ENCODE results near the gene CD8A.
A peak's percentile ranks its signal among the peaks of the same experiment; 100 is the strongest.

CD8A gene

DNA sequence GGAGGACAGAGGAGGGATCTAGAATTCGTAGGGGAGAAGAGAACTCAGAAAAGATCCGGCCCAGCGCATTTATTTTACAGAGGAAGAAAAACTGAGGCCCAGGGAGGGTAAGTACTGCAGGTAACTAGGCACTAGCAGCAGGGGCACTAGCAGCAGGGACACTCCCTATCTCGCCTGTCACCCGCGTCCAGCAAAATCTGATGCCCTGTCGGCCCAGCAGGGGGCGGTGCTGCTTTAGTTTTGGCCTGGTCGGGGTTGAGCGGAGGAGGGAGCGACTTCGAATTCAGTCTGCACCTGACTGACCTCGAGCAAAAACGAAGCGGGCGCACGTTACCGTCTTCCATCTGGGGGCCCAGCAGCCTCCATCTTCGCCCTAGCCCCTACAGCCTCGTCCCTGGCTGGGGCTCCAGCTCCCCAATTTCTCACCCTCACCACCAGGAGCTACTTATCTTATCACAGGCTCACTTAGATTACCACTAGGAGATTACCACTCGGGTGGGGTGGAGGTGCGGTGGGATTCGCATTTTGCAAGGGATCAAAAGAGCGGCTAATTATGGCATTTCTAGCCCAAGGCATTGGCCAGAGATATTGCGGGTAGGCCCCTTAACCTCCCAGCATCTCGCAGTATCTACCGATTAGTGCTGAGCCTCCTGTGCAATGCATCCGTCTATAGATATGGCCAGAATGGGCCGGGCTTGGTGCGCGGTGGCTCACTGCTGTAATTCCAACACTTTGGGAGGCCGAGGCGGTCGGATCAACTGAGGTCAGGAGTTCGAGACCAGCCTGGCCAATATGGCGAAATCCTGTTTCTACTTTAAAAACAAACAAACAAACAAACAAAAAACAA, 17.8 kb upstream of the CD8A start:
- peak; percentile 93 for DNase-seq

DNA sequence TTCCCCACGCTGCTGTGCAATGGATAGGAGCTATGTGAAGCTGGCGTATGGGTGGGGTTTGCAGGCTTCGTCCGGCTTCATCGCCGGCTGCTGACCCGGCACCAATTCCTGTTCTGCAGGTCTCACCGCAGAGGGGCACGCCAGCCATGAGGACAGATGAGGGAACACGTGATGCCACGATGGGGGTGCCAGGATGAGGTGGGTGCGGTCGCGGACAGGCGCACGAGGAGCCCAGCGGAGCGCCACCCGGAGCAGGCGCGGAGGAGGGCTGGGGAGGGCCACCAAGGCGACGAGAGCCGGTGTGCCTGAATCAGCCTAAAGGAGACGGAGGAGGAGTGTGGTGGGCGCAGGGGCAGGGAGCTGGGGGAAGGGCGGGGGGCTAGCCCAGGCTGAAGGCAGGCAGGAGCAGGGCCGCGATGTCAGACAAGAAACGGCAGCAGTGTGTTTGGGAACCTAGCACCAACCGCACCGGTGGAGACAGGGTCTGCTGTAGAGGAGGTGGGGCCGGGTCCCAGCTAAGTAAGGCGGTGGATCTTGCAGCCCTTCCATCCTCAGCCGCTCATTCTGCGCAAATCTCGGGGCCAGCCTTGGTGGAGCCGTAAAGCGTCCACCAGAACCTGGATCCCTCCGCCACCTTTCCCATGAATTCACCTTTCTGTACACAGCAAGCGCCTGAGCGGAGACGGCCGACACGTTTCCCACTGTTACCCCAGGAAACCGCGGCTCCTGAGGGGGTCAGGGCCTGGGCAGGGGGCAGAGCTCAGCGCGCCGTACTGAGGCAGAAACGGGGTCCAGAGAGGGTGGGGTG, 17.0 kb upstream of the CD8A start:
- DNase-seq: peak; percentile 53

DNA sequence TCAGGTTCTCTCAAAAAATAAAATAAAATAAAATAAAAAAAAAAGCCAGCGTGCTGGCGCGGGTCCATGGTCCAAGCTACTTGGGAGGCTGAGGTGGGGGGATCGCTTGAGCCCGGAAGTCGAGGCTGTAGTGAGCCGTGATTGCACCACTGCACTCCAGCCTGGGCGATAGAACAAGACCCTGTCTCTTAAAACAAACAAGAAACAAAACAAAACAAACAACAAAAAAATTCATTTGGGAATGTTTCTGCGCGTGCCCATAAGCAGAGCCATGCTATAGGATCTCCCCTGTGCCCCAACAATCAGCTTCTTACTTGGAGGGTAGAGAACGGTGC, 16.4 kb upstream of the CD8A start:
- no peak for DNase-seq

DNA sequence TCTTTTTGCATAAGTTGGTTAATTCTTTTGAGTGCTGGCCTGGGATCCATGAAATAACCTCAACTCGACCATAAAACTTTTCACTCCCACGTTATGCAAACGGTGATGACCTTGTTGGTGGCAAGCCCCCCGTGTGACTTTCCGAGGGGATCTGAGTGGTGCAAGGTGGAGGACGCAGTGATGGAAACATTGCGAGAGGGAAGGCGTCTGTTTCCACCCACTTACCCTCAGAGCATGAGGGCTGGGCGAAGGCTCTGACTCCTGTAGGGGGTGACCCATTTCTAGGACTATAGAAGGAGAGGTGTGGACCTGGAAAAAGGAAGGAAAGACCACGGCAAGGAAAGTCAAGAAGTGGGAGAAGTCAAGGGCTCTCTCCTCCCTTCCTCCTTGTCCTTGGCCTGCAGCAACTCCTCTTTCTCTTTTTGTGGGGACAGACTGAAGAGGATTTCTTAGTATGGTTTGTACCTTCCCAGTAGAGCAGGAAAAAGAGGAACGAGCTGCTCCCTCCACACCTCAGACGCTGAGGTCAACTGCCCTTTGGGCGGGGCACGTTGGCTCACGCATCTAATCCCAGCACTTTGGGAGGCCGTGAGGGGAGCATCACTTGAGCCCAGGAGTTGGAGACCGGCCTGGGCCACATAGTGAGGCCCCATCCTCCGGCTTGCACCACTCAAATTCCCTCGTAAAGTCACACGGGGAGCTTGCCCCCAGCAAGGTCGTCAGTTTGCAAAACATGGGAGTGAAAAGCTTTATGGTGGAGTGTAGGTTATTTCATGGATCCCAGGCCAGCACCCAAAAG, 15.5 kb upstream of the CD8A start:
- DNase-seq: no peak

DNA sequence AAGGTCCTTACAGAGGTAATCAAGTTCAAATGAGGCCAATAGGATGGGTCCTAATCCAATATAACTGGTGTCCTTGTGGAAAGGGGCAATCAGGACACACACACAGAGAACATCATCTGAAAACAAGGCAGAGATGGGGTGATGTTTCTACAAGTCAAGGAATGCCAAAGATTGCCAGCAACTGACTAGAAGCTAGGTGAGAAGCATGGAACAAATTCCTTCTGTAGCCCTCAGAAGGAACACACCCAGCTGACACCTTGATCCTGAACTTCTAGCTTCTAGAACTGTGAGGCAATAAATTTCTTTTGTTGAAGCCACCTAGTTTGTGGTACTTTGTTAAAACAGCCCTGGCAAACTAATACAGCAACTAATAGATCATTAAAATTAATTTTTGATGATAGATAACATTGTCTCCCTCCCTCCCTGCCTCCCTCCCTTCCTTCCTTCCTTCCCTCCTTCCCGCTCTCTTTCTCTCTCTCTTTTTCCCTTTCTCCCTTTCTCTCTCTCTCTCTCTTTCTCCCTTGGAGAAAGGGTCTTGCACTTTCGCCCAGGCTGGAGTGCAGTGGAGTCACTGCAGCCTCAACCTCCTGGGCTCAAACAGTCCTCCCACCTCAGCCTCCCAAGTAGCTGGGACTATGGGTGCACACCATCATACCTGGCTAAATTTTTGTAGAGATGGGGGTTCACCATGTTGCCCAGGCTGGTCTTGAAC, 10.3 kb upstream of the CD8A start:
- no peak for DNase-seq

DNA sequence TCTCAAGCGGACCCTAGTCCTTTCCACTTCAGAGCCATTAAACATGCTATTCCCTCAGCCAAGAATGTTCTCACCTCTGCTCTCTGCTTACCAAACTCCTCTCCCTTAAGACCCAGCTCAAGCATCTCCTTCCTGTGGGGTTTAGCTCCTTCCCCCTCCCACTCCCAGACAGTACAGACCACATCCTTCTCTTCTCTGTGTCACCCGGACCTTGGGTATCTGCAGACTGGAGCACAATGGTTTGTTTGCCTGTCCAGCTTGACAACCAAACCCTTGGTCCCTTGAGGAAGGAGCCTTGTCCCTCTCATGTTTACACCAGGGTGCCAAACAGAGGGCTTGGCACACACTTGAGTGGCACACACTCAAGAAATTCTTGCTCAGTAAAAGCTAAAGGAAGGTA, 4.1 kb upstream of the CD8A start:
- DNase-seq: no peak

DNA sequence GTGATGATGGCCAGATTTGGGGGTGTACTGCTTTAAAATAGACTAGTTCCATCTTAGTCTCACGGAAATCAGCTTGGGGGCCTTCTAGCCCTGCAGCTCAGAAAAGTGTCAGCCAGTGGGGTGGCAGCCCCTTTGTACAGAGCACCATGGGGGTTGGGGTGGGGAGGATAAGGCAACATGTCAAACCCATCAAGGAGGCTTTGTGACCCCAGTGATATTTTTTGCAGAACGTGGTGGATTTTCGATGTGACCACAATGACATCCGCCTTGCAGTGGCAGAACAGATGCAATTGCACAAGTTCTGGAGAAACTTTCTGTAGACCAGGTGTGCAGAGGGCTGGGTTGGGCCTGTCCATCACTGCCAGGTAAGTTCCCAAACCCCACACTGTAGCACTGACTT, 3.0 kb upstream of the CD8A start:
- DNase-seq: no peak

DNA sequence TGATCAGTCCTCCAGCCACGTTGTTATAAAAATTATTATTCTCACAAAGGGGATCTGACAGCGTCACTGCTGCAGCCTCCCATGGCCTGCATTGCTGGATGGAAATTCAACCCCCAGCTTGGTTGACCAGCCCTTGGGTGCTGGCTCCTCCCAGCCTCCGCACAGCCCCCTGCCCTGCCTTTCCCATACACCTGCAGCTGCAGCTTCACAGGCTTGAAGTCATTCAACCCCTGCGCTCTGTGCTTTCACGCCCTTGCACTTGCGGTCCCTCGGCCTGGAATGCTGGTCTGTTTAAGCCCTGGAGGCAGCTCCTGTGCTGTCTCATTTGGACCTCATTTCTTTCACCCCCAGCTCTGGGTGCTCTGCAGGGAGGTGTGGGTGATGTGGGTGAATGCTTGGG, 860 bp upstream of the CD8A start:
- DNase-seq: no peak

DNA sequence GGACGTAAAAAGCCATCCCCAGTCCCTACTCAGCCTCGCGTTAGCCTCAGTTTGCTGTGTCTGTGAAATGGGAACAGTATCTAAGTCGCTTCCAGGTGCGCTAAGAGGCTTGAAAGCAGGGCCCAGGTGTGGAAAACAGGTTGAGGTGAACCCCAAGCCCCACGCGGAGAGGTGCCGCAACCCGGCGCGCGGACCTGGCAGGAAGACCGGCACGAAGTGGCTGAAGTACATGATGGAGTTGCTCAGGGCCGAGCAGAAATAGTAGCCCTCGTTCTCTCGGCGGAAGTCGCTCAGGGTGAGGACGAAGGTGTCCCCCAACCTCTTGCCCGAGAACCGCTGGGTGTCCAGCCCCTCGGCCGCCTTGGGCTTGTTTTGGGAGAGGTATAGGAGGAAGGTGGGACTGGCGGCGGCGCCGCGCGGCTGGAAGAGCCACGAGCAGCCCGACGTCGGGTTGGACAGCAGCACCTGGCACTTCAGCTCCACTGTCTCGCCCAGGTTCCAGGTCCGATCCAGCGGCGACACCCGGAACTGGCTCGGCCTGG, 508 bp downstream of the CD8A start:
- DNase-seq: no peak

DNA sequence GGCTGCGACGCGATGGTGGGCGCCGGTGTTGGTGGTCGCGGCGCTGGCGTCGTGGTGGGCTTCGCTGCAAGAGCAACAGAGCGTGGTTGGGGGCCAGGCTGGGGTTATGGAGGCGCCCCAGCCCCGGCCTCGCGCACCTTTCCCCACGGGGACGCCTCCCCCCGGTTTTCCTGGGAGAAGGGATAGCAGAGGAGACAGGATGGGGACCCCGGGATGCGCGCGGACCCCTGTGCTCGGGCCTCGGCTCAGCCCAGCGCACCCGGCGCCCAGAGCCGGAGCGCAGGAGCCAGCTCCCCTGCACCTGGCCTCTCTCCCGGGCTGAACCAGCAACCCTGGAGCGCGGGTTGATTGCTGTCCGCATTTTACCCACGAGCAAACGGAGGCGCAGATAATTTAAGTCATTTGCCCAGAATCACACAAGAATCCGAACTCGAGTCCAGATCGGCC, 1.0 kb downstream of the CD8A start:
- no peak for DNase-seq

DNA sequence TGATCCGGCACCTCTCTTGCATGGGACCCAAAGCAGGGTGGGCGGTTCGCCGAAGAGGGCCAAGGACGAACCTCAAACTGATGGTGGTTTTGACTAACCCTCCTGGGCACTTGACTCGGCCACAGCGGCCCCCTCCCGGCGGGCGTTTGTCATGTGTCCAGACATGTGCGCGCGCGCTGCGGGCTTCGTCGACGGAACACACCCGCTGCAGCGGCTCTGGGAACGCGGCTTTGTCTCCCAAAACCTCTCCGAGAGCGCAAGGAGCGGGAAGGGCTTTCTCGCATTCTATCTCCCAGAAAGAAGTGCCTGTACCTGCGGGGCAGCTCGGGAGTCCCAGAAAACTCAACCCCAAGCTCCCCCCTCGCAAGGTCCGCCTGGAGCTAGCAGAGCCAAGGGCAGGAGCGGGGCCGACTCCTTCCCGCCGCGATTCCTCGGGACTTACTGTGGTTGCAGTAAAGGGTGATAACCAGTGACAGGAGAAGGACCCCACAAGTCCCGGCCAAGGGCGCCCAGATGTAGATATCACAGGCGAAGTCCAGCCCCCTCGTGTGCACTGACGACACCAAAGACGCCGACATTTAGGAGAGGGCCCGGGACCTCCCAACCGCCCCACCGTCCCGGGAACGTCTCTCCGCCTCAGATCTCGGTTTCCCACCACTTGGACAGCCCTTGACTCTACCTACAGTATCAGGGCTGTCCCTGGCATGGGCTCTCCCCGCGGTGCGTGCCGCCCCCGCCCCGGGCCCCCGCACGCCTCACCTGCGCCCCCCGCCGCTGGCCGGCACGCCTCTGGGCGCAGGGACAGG, 1.6 kb downstream of the CD8A start:
- no peak for DNase-seq

DNA sequence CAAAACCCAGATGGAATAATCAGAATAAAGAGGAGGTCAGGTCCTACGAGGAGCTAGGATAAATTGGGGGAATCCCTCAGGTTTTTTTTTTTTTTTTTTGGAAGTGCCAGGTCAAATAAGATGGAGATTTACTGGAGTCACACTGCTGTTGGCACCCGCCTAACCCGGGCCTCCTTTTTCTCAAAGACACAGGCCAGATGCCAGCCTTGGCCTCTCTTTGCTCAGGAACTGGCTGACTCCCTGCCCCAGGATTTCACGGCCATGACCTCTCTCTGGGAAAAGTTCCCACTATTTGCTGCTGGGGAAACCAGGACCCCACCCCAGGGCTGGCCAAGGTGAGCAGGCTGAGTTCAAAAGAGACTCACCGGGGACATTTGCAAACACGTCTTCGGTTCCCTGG, 2.5 kb downstream of the CD8A start:
- no peak for DNase-seq

DNA sequence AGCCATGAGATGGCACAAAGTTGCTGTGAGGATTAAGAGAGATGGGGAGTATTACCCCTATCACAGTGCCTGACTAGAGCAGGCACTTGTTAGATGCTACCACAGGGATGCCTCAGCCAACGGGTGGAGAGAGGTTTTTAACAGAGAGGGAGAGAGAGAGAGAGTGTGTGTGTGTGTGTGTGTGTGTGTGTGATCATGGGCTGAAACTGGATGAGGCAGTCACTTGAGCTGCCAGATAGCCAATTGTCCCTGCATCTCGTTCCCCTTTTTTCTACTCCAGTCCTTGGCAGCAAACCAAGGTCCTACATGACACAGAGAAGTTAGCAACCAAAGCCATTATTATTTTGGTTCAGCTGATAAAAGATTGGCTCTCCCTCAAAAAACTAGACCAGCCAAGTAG, 3.0 kb downstream of the CD8A start:
- no peak for DNase-seq

DNA sequence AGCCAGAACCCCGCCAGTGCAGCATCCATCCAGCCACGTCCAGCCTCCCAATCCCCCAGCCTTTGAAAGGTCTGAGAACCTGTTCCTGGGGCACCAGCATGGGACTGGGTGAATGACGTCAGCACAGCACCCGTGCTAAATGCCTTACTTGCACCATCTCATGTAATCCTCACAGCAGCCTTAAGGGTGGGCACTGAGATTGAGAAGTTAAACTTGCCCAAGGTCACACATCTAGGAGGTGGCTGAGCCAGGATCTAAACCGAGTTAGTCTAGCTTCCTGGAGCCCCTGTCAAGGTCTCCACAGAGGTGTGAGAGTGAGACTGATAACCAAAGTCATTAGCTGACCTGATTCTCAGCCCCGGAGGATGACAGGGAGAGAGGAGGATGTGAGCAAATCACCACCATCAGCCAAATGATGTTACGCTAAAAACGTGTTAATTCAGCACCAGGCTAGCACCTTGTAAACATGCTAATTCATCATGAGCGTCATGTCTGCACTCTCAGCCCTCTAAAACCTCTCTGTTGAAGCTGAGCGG, 4.6 kb downstream of the CD8A start:
- DNase-seq: no peak

DNA sequence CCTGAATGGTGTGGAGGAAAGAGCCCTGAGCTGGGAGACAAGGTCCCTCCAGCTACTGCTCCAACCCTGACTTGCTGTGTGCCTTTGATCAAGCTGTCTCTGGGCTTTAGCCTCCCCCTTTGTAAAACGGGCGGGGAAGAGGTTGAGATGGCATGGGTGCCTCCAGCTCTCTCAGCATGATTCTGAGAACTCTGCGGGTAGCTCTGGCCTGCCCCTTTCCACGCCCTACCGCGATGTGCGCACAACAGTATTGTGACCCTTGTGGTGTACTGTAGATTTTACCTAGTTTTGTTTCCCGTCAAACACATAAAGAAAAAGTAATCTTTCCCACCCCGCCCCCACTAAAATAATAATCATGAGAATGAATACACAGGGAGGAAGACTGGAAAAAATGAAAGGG, 5.3 kb downstream of the CD8A start:
- no peak for DNase-seq

DNA sequence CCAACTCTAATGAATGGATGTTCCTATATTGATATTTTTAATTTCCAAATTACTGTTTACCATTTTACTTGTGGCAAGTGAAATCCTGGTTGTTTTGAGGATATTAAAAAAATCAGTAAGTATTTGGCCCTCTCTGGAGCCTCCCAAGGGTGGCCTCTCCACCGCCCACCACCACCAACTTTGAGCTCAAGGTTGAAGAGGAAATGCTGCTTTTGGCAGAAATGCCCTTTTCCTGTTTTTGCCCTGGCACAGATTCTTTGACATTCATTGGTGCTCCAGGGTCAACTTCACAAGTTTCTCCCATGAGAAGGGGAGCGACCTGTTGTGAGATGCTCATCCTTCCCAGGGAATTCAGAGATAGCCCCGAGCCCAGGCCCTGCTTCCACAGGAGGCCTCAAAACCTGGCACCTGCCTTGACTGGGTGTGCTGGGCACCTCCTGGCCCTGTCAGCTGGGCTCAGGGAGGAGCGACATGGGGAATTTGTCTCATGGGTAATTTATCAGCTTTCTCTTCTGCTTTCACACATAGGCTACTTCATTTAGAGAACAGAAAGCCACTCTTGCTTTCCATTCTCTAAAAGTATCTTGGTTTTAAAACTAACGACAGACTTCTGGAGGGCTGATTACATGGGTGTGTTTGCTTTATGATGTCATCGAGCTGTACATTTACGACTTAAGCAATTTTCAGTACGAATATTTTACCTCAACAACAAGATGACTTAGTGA, 6.9 kb downstream of the CD8A start:
- no peak for DNase-seq

DNA sequence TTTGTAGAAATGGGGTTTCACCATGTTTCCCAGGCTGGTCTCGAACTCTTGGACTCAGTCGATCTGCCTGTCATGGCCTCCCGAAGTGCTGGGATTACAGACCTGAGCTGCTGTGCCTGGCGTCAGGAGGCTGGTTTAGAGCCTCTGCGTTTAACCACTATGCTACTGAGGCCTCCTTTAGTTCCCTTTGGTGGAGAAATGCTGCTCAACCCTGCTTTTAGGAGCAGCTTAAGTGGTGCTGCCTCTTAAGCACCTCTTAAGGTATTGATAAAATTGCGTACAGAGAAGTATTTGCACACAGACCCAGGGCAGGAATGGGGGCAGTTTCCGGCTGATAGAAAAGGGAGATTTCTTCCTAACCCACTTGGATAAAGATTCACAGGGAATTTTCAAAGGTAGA, 8.0 kb downstream of the CD8A start:
- no peak for DNase-seq

DNA sequence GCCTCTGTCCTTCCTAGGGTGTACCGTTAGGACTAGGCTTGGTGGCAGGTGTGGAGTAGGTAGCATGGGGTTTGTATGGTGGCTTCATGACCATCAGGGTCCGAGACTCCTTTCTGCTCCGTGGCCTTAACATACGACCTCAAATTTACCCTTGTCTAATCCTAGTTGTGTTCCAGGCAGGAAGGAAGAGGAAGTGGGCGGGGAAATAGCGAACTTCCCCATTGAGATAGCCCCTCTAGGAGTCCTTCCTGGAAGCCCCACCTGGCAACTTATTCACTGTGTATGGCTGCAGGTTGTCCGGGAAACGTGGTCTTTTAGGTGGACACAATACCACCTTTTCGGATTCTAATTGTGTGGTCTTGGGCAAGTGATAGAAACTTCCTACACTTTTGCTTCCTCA, 9.3 kb downstream of the CD8A start:
- no peak for DNase-seq

DNA sequence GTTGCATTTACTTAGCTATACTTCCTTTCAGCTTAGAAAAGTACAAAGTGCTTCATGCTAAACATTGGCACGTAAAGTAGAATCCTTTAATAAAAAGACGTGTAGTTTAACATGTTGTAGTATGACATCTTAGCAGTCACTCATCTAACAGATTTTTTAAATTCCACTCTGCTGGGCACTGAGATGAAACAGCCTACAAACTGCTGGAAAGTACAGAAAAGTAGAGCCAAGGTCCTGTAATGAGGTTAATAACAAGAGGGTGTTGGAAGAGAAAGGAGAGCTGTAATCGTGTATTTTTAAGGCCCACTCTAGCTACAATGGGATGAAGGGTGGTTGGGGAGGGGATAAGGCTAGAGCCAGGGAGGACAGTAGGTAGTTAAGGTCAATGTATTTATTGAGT, 10.7 kb downstream of the CD8A start:
- DNase-seq: no peak

DNA sequence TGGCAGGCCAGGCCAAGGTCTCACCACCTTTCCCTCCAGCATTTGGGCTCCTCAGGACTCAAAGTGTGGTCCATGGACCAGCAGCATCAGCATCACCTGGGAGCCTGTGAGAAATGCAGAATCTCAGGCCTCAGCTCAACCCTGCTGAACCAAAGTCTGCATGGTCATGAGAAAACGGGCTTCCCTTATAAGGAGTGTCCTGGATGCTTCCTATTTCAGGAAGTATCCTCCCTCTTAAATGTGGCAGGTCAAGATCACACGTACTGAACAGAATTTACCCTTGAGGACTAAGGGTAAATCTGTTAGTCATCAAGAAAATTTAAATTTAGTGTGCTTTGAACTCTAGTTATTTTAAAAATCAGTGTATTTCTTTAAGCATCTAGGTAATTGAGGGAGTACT, 11.8 kb downstream of the CD8A start:
- no peak for DNase-seq

DNA sequence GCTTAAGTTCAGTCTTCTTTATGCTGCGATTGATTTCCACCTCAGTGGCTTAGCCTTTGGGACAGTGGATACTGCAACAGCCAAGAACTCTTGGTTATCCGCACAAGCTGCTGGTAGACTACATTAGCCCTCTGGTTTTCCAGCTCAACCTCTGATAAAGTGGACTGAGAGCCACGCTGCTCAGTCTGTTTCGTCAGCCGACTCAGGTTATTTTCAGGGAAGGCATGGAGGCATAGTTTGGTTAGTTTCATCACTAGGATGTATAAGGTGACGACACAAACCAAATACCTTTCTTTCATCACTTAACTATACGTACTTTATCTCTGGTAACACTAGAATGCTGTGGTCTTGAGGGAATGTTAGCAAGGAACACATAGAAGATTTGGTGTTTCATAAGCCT, 14.2 kb downstream of the CD8A start:
- DNase-seq: no peak

All from femur (tissue), 1 donor.